HuH-7.5 (cell line): Measurements from ENCODE around the gene ITIH1.
"Not testable (repeated sequence)": the region's sequence is repeated elsewhere in the genome, so short reads cannot be mapped to it uniquely, and the experiment has no call there.

ENCODE experiments used
- DNase-seq: peaks from one replicate; pipeline ENCODE4 v3.0.0; 2011; ENCODE audit warnings: low spot score

The ITIH1 gene, protein sequence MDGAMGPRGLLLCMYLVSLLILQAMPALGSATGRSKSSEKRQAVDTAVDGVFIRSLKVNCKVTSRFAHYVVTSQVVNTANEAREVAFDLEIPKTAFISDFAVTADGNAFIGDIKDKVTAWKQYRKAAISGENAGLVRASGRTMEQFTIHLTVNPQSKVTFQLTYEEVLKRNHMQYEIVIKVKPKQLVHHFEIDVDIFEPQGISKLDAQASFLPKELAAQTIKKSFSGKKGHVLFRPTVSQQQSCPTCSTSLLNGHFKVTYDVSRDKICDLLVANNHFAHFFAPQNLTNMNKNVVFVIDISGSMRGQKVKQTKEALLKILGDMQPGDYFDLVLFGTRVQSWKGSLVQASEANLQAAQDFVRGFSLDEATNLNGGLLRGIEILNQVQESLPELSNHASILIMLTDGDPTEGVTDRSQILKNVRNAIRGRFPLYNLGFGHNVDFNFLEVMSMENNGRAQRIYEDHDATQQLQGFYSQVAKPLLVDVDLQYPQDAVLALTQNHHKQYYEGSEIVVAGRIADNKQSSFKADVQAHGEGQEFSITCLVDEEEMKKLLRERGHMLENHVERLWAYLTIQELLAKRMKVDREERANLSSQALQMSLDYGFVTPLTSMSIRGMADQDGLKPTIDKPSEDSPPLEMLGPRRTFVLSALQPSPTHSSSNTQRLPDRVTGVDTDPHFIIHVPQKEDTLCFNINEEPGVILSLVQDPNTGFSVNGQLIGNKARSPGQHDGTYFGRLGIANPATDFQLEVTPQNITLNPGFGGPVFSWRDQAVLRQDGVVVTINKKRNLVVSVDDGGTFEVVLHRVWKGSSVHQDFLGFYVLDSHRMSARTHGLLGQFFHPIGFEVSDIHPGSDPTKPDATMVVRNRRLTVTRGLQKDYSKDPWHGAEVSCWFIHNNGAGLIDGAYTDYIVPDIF

DNA sequence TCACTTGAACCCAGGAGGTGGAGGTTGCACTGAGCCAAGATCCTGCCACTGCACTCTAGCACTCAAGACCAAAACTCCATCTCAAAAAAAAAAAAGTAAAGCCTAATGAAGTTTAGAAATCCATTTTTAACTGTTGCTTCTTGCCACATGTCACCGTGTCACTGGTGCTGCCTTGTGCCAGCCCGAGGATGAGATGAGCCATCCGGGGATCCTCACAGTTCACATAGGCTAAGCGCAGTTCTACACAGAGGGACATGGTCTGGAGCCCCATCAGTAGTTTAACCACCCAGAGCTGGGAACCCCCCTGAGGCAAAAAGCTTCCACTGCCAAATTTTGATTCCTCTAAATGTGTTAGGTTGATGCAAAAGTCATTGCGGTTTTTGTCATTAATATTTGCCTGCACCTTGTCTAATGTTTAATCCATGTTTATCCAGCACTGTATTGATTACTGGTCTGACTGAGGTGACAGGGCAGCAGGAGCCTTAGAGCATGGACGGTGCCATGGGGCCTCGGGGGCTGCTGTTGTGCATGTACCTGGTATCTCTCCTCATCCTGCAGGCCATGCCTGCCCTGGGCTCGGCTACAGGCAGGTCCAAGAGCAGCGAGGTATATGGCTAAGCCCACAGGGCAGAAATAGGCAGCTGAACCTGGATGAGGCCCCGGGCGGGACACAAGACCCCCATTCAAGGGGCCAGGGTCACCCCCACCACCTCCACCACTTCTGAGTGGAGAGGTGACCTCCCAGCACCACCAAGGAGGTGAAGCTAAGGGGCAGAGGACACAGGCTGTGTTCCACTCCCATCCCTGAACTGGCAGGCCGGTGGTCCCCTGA lies at the start of gene ITIH1:
Gene ITIH1, plus strand, starts transcription at position 473 of the 832 bp plus-strand sequence. Its CDS starts 17 bp downstream, at position 490.
- DNase-seq = no peak

DNA sequence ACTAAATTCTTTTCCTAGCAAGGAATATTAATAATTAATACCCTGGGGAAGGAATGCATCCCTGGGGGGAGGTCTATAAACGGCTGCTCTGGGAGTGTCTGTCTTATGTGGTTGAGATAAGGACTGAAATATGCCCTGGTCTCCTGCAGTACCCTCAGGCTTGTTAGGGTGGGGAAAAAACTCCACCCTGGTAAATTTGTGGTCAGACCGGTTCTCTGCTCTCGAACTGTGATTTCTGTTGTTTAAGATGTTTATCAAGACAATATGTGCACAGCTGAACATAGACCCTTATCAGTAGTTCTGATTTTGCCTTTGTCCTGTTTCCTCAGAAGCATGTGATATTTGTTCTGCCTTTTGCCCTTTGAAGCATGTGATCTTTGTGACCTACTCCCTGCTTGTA lies 48.6 kb upstream of the ITIH1 start:
- not testable (repeated sequence) for DNase-seq

DNA sequence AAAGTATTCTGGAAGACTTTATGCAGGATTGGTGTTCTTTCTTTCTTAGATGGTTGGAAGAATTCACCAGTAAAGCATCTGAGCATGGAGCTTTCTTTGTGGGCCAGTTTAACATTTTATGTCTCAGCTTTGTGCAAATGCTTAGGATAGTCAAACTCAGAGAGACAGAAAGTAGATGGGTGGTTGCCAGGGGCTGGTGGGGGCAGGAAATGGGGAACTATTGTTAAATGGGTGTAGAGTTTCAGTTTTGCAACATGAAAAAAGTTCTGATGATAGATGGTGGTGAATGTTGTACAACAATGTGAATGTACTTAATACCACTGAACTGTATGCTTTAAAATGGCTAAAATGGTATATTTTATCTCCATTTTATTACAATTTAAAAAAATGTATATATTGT lies 46.7 kb upstream of the ITIH1 start:
- no peak for DNase-seq

DNA sequence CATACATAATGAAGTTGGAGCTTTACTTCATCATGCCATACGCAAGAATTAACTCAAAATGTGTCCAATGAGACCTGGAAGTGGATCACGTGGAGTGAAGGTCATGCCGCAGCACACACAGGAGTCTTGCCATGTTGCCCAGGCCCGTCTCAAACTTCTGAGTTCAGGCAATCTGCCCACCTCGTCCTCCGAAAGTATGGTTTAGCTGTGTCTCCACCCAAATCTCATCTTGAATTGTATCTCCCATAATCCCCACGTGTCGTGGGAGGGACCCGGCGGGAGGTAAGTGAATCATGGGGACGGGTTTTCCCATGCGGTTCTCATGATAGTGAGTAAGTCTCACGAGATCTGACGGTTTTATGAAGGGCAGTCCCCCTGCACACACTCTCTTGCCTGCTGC lies 45.8 kb upstream of the ITIH1 start:
- no peak for DNase-seq

DNA sequence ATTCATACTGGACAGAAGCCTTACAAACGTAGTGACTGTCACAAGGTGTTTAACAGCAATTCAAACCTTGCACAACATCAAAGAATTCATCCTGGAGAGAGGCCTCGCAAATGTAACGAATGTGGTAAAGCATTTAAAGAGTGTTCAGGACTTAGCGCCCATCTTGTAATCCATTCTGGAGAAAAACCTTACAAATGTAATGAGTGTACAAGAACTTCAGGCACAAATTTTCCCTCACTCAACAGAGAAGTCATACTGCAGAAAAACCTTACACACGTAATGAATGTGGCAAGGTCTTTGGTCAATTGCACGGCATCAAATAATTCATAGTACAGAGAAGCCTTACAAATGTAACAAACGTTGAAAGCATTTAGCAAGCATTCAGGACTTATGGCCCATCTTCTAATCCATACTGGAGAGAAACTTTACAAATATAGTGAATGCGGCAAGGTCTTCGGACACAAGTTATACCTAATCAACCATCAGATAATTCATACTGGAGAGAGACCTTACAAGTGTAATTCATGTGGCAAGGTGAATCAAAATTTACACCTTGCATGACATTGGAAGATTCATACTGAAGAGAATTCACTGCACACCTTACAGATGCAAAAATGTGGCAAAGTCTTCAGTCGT lies 44.0 kb upstream of the ITIH1 start:
- no peak for DNase-seq

DNA sequence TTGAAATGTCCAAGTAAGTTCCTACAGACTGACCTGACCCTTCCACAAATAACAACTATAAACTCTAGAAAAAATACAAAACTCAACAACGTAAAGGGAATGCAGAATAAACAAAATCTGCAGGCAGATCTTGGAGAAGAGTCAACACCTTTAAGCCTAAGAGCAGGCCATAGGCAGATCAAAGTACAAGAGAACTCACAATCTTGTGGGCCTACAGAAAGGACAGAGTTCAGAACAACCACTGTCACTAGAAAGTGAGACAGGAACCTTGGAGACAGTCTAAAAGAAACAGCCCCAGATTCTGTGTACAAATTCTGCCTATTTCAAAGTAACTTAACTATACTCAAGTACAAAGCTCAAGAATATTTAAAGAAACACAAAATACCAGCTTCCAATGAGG lies 37.7 kb upstream of the ITIH1 start:
- DNase-seq = no peak

DNA sequence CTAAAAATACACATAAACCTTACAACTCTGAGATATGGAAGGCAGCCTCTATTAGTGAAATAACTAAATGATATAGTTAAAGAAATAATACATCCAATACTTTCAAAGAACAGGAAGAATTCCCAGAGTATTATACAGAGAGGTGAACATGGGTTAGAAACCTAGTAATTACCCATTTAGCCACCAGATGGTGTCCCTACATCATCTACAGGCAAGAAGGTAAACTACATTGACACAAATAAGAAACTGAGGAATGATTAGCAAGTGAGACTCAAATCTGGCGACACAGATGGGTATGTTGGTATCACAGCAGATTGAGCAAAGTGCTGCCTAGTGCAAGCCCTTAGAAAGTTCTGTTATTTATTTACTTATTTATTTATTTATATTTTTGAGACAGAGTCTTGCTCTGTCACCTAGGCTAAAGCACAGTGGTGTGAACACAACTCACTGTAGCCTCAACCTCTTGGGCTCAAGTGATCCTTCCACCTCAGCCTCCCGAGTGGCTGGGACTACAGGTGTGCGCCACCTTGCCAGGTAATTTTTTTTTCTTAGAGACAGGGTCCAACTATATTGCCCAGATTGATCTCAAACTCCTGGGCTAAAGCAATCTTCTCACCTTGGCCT lies 34.9 kb upstream of the ITIH1 start:
- DNase-seq = peak; percentile 14

DNA sequence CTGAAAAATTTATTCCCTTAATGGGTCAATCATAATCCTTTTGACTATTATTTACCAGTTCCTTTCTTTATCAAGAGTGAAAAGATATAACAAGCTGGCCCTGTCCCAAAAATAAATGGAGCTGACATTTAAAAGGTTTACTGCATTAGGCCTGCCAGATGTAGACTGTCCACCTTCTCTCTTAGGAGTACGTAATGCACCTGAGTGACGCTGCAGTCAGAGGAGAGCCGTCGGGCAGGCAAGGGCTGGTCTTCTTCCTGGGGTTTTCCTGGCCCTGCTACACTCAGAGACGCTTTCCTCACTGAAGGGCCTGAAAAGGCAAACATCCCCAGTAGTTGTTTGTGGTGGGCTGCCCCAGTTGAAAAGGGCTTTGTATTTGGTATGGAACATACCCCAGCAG lies 34.2 kb upstream of the ITIH1 start:
- DNase-seq = no peak

DNA sequence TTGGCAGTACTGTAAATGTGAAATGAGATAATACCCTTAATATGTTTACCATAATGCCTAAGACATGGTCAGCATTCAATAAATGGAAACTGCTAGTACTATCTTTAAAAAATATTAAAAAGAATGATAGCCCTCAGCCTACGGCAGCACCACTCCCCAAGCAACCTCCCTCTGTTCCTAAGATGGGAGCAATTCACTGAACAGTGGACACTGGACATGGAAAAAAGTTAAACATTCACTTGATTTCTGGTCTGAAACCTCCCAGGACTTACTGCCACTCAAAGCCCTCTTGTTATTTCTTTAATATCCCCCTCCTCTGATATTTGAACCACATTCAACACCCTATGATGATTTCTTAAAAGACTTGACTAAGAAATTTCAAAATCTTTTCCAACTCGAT lies 33.7 kb upstream of the ITIH1 start:
- DNase-seq = no peak

DNA sequence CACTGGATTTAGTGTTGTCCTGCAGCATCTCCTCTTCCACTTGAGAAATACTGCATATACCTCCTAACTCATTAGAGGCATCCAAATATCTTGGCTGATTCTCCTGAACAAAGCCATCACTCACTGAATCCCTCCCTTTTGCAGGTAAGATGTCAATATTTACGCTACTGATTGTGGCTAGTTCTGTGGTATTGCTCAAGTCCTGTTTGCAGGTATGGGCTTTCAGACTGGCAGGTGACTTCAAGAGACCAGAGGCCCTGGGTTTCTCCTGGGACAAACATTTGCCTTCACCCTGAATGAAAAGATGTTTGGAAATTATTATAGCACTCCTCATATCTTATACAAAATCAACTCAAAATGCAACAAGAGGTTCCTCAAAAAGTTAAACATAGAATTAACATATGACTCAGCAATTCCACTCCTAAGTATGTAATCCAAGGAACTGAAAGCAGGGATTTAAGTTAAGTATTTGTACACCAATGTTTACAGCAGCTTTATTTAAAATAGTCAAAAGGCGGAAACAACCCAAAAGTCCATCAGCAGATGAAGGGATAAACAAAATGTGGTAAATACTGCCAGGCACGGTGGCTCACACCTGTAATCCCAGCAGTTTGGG lies 25.2 kb upstream of the ITIH1 start:
- DNase-seq = no peak

DNA sequence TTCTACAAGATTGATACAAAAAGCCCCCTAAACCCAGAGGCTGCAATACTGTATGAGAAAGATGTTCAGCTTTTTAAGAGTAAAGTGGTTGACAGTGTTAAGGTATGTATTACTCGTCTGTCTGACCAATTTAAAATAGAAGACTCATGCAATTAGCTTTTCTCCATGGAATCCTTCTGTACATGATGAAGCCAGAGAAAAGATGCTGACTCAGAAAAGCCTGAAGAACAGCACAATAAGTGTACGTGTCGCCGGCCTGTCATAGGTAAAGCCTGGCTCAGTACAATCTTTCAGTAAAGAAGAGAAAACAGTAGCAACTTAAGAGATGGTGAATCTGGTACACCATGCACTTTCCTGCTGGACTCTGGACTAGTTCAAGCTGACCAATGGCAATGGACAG lies 23.0 kb upstream of the ITIH1 start:
- DNase-seq = no peak

DNA sequence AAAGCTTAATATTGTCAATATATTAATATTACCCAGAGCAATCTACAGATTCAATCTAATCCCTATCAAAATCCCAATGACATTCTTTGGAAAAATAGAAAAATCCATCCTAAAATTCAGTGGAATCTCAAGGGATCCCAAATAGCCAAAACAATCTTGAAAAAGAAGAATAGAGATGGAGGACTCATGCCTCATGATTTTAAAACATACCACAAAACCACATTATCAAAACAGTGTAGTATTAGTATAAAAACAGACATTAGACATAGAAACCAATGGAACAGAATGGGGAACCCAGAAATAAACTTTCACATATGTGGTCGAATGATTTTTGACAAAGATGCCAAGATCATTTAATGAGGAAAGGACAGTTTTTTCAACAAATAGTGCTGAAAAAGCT lies 21.3 kb upstream of the ITIH1 start:
- DNase-seq = no peak

DNA sequence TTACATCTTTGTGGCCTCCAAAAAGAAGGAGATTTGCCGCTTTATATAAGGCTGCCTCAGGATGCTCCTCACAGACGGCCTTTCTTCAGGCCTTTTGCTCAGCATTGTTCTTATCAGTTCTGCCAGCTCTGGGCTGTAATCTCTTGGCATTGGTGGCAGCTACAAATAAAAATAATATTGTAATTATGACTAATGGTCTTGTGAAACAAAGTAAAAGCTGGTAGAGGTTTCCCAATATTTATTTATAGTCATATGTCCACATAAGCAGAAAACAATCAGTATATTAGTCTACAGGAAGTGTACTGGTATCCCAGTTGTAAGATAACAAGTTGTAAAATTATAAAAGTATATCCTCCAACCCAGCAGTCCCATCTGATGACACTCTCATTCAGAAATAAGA lies 13.9 kb upstream of the ITIH1 start:
- DNase-seq = no peak

DNA sequence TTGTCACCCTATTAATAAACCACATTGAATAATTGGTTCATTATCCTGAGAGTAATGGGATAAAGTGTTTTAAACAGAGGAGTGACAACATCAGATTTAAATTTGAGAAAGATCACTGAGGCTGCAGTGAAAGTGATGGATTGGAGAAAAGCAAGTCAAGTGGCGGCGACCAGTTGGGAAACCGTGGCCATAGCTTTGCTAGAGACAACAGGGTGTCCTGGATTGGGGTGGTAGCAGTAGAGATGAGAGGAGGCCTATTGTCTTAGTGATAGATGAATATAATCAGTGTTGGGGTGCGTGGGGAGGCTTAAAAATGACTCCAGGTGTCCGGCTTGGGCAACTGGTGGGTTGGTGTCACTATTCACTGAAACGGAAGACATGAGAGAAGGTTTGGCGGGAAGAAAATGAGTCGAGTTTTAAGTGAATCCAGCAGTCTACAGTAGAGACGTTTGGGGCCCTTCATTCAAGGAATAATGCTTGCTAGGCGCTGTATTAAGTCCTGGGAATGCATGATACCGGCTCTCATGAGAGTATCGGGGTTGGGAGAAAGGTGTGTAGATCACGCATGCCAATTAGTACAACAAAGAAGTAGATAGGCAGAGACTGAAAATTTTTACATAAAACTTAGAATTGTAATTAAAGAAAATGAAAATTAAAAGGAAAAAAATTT lies 7.5 kb upstream of the ITIH1 start:
- no peak for DNase-seq

DNA sequence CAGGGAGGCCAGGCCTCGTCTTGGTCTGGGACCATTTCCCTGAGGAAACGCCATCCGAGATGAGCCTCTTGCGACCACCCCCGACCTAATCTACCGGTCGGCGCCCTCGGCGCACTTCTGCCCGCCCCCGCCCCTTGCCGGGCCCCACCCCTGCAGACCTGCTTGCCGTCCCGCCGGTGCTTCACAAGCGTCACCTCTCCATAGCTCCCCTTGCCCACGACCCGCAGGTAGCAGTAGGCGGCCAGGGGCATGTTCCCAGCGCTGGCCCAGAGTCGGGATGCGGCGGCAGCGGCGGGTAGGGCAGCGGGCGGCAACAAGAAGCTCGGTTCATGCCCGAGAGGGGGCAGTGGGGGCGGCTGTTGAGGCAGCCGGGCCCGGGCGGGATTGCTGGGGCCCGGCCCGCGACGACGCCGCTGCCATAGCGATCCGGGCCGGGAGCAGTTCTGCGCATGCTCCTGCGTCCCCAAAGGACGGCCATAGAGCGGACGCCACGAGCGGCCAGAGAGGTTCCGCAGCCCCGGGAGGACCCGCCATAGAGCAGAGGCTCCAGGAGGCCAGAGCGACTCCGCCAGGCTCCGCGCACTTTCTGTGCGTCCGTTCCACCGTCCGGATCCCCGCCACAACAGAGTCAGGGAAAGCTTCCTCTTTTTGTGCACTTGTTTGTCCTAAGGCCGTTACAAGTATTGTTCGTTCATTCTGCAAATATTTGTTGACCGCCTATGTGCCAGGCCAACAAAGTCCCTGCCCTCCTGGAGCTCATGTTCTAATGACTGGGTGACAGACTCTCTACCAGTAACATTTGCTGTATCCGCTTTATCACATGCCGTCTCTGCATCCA lies 6.7 kb upstream of the ITIH1 start, which contains the start of gene NEK4:
Gene NEK4, minus strand, starts transcription at position 445 of the 838 bp plus-strand sequence. Its CDS starts 194 bp downstream, at position 251.
- peak; percentile 59 for DNase-seq

DNA sequence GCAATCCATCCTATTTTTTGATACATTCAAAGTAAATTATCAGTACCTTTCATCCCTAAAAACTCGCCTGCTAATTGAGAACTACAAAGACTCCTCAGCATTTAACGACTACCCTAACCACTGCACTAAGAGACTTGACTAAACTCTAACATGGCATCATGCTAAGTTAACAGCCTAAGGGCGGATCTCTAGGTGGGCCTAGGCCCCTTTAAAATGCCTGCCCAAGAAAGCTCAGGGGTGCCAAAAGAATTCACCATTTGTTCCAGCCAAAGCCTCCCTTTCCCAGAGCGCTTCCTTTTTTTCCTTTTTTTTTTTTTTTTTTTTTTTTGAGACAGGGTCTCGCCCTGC lies 6.1 kb upstream of the ITIH1 start:
- no peak for DNase-seq

DNA sequence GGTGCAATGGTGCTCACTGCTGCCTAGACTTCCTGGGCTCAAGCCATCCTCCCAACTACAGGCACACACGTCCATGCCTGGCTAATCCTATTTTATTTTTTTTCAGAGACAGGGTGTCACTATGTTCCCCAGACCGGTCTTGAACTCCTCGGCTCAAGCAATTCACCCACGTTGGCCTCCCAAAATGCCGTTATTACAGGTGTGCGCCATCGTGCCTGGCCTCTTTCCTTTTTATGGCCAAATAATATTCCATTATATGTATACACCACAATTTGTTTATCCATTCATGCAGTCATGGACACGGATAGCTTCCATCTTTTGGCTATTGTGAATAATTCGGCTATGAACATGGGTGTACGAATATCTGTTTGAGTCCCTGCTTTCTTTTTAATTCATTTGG lies 5.7 kb upstream of the ITIH1 start:
- DNase-seq = no peak

DNA sequence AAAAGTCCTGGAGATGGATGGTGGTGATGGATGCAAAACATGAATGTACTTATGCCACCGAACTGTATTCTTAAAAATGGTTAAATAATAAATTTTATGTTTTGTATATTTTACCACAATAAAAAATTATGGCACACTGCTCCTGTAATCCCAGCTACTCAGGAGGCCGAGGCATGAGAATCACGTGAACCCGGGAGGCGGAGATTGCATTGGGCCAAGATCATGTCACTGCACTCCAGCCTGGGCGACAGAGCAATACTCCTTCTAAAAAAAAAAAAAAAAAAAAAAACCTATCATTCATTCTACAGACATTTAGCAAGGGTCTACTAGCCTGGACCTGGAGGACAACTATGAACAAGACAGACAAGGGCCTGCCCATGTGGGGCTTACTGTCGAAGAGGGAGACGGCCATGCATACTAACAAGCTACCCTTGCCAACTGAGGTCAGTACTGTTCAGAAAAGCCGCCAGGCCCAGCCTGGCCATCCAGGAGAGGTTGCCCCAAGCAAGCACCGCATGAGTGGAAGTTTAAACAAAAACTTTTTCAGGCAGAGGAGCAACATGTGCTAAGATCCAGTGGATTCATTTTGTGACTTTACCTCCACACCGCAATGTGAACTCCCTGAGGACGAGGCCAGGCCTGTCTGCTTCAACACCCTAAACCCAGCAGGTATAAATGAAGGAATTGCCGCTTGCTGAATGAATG lies 3.9 kb upstream of the ITIH1 start:
- no peak for DNase-seq
